Cardiac muscle cell (in vitro differentiated cells and primary cell): ENCODE data around the gene NAGK. TPM values are rescaled to one million over a fixed set of nuclear protein-coding genes. Genes with fewer than 3 reads are reported as not detected.

Experiments
- DNase-seq, 2 donors: peaks; one replicate each; pipeline versions ENCODE4 v3.0.0 to v3.0.0-alpha.2; 2010 to 2017; ENCODE audit warnings: low read depth in 1 of 2, low spot score in 1 of 2
- H3K27ac ChIP-seq: fragments of 200-600 bp; sonication (generic); 2 replicates; pipeline ENCODE4 v1.5.1; 2016
- H3K27me3 ChIP-seq: fragments of 200-600 bp; sonication (generic); 2 replicates; pipeline ENCODE4 v1.6.0; 2016; ENCODE audit warnings: control low read depth
- H3K36me3 ChIP-seq: fragments of 200-600 bp; sonication (generic); 2 replicates; pipeline ENCODE4 v1.5.1; 2016; ENCODE audit warnings: control low read depth
- H3K4me1 ChIP-seq: fragments of 200-600 bp; sonication (generic); 2 replicates; pipeline ENCODE4 v1.8.1; 2017; ENCODE audit warnings: low read depth, mild to moderate bottlenecking, mixed run types
- H3K4me3 ChIP-seq: fragments of 200-600 bp; sonication (generic); 2 replicates; pipeline ENCODE4 v1.5.1; 2016; ENCODE audit warnings: mild to moderate bottlenecking
- H3K9me3 ChIP-seq: fragments of 200-600 bp; sonication (generic); 2 replicates; pipeline ENCODE4 v1.5.1; 2017; ENCODE audit warnings: low read depth, mild to moderate bottlenecking, control low read depth
- polyA plus RNA-seq: library from polyadenylated mRNA; unstranded; fragments of >200 nt; fragmentation: Nextera tagmentation; extraction: Ambion mirVana; gene quantifications from 2 replicates; pipeline ENCODE4 v1.2.1, GENCODE V29; 2016
- total RNA-seq: library from RNA; depleted of rRNA; stranded (reverse); fragments of >200 nt; gene quantifications from 2 replicates; pipeline ENCODE4 v1.2.3, GENCODE V29; 2016
- TF ChIP-seq, protein P1 (sequence below): IDR thresholded peaks from 2 replicates; pipeline ENCODE4 v1.5.1; 2012; ENCODE audit warnings: low read depth, mild to moderate bottlenecking, low read length

The NAGK gene
- total and polyA plus RNA-seq, 2 experiments from 2014 or later = 49.3 to 129 TPM

DNA sequence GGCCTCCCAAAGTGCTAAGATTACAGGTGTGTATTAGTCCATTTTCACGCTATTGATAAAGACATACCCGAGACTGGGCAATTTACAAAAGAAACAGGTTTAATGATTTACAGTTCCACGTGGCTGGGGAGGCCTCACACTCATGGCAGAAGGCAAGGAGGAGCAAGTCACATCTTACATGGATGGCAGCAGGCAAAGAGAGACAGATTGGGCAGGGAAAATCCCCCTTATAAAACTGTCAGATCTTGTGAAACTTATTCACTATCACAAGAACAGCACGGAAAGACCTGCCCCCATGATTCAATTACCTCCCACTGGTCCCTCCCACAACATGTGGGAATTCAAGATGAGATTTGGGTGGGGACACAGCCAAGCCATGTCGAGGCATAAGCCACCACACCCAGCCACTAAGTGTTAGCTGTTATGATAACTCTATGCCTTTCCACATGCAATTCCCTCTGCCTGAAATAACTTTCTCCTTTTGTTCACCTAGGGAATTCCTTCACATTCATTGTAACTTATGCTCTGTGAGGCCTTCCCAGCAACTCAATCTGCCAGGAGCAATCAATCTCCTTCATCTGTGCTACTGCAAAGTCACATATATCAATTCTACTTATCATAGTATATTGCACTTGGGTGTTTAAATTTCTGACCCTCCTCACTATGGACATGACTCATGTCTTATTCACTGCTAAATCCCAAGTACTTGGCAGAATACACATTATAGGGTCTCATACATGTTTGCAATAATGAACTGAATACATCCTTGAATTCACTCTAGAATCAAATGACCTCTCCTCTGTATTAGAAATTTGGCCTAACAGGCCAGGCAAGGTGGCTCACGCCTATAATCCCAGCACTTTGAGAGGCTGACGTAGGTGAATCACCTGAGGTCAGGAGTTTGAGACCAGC lies 54.2 kb downstream of the NAGK start:
- Histone ChIP-seq H3K36me3 (peaks cover 11% of the 10 kb centered on the region), H3K27me3 (no peaks in the 10 kb centered on the region), H3K27ac (no peak overlapping the region), H3K4me1 (no peaks in the 10 kb centered on the region), H3K9me3 (no peaks in the 10 kb centered on the region), H3K4me3 (no peak overlapping the region)
- TF ChIP-seq, protein P1, sequence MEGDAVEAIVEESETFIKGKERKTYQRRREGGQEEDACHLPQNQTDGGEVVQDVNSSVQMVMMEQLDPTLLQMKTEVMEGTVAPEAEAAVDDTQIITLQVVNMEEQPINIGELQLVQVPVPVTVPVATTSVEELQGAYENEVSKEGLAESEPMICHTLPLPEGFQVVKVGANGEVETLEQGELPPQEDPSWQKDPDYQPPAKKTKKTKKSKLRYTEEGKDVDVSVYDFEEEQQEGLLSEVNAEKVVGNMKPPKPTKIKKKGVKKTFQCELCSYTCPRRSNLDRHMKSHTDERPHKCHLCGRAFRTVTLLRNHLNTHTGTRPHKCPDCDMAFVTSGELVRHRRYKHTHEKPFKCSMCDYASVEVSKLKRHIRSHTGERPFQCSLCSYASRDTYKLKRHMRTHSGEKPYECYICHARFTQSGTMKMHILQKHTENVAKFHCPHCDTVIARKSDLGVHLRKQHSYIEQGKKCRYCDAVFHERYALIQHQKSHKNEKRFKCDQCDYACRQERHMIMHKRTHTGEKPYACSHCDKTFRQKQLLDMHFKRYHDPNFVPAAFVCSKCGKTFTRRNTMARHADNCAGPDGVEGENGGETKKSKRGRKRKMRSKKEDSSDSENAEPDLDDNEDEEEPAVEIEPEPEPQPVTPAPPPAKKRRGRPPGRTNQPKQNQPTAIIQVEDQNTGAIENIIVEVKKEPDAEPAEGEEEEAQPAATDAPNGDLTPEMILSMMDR = no peak
- no peak for DNase-seq

DNA sequence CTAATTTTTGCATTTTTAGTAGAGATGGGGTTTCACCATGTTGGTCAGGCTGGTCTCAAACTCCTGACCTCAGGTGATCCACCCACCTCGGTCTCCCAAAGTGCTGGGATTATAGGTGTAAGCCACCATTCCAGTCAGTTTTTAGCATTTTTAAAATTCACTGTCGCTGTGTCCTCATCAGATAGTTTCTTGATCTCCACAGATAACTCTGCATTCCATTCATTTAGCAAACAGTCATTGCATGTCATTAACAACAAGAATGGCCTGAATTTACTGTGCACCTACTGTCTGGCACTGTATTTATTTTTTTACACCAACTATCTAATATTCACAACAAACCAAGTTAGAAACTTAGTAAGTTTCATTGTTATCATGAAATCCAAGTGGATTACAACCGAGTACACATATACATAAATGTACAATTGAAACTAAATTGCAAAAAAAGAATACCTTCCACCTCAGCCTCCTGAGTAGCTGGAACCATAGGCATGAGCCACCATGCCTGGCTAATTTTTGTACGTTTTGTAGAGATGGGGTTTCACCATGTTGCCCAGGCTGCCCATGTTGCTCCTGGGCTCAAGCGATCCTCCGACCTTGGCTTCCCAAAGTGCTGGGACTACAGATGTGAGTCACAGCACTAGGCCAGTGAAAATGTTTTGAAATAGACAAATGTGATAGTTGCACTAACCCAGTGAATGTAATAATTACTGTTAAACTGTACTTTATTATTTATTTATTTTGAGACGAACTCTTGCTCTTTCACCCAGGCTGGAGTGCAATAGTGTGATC lies 57.3 kb downstream of the NAGK start:
- Histone ChIP-seq H3K36me3 (peaks cover 7% of the 10 kb centered on the region), H3K4me1 (no peaks in the 10 kb centered on the region), H3K4me3 (no peak overlapping the region), H3K27ac (no peak overlapping the region), H3K27me3 (no peaks in the 10 kb centered on the region), H3K9me3 (no peaks in the 10 kb centered on the region)
- no peak for DNase-seq
- TF ChIP-seq, protein P1 = no peak

DNA sequence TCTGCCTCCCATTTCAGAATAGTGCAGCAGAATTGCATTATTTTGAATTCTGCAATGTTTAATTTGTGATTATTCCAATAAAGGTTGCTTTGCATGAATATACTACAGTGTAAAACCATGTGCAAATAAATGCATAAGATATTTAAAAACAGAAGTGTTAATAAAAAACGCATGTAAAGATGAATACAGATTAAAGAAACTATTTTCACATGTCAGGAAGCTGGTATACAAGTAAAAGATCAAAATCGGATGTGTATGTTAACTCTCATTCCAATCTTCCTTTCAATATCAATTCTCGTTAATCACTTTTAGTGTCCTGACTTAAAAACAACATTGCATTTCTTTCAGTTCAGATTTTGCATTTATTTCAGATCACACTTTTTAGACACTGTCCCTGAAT lies 58.5 kb downstream of the NAGK start:
- no peak overlapping the region for H3K27ac ChIP-seq
- H3K4me3 ChIP-seq = no peak overlapping the region
- peaks cover 7% of the 10 kb centered on the region for H3K36me3 ChIP-seq
- no peaks in the 10 kb centered on the region for H3K4me1 ChIP-seq
- TF ChIP-seq, protein P1 = no peak
- no peaks in the 10 kb centered on the region for H3K9me3 ChIP-seq
- no peaks in the 10 kb centered on the region for H3K27me3 ChIP-seq
- no peak for DNase-seq

Other genes with a start within 250 kb of the NAGK start
- gene CLEC4F, start 248.0 kb upstream of the NAGK start, total RNA-seq = not detected in 2 replicates
- gene CLEC4F, start 248.0 kb upstream of the NAGK start, polyA plus RNA-seq = not detected in 2 replicates
- gene CD207, start 232.8 kb upstream of the NAGK start, total RNA-seq = not detected in 2 replicates
- not detected in 2 replicates for gene CD207, start 232.8 kb upstream of the NAGK start, polyA plus RNA-seq
- 0.21 TPM in 1 of 2 replicates, not detected in the other for gene VAX2, start 168.1 kb upstream of the NAGK start, total RNA-seq
- 0.30 TPM in 1 of 2 replicates, not detected in the other for gene VAX2, start 168.1 kb upstream of the NAGK start, polyA plus RNA-seq
- 0.81 and 3.0 TPM in 2 replicates for gene ATP6V1B1, start 132.7 kb upstream of the NAGK start, total RNA-seq
- gene ATP6V1B1, start 132.7 kb upstream of the NAGK start, polyA plus RNA-seq = 1.00 TPM in 1 of 2 replicates, not detected in the other
- gene ANKRD53, start 90.0 kb upstream of the NAGK start, total RNA-seq = 0.92 and 1.3 TPM in 2 replicates
- gene ANKRD53, start 90.0 kb upstream of the NAGK start, polyA plus RNA-seq = 0.99 and 1.4 TPM in 2 replicates
- gene TEX261, start 73.8 kb upstream of the NAGK start, total RNA-seq = 13.9 and 19.8 TPM in 2 replicates
- gene TEX261, start 73.8 kb upstream of the NAGK start, polyA plus RNA-seq = 22.3 and 31.5 TPM in 2 replicates
- gene MCEE, start 61.6 kb downstream of the NAGK start, total RNA-seq = 32.7 and 32.8 TPM in 2 replicates
- 51.1 and 57.5 TPM in 2 replicates for gene MCEE, start 61.6 kb downstream of the NAGK start, polyA plus RNA-seq
- 20.8 and 33.1 TPM in 2 replicates for gene MPHOSPH10, start 62.0 kb downstream of the NAGK start, total RNA-seq
- gene MPHOSPH10, start 62.0 kb downstream of the NAGK start, polyA plus RNA-seq = 32.7 and 37.7 TPM in 2 replicates
- 13.0 and 15.1 TPM in 2 replicates for gene PAIP2B, start 158.5 kb downstream of the NAGK start, total RNA-seq
- 8.0 and 9.7 TPM in 2 replicates for gene PAIP2B, start 158.5 kb downstream of the NAGK start, polyA plus RNA-seq